Nephron (organoid): ENCODE results near the gene KLHL17.

Source experiments
- H3K27ac Mint-ChIP-seq, 3 experiments: 2 replicates each; pipeline ENCODE4 v1.8.0; 2020; ENCODE audit warnings: mixed read lengths in 3 of 3, mild to moderate bottlenecking in 2 of 3, moderate library complexity in 1 of 3
- H3K27me3 Mint-ChIP-seq: 2 replicates; pipeline ENCODE4 v1.8.0; 2021; ENCODE audit warnings: low read depth, mild to moderate bottlenecking, moderate library complexity, mixed read lengths
- H3K36me3 Mint-ChIP-seq: 2 replicates; pipeline ENCODE4 v1.8.0; 2020; ENCODE audit warnings: low read depth, mixed read lengths
- H3K4me1 Mint-ChIP-seq: 2 replicates; pipeline ENCODE4 v1.8.0; 2020; ENCODE audit warnings: mixed read lengths
- H3K4me3 Mint-ChIP-seq, 3 experiments: 2 replicates each; pipeline ENCODE4 v1.8.0; 2020; ENCODE audit warnings: mild to moderate bottlenecking in 3 of 3, mixed read lengths in 3 of 3, moderate library complexity in 2 of 3
- H3K9me3 Mint-ChIP-seq: 2 replicates; pipeline ENCODE4 v1.8.0; 2020; ENCODE audit warnings: mixed read lengths
- CTCF ChIP-seq, 3 experiments: fragments of 200-600 bp; sonication (generic); IDR thresholded peaks; one replicate each; pipeline ENCODE4 v1.5.0; 2021; ENCODE audit warnings: antibody characterized with exemption in 3 of 3; ENCODE audit not compliant: unreplicated experiment in 3 of 3

The KLHL17 gene

DNA sequence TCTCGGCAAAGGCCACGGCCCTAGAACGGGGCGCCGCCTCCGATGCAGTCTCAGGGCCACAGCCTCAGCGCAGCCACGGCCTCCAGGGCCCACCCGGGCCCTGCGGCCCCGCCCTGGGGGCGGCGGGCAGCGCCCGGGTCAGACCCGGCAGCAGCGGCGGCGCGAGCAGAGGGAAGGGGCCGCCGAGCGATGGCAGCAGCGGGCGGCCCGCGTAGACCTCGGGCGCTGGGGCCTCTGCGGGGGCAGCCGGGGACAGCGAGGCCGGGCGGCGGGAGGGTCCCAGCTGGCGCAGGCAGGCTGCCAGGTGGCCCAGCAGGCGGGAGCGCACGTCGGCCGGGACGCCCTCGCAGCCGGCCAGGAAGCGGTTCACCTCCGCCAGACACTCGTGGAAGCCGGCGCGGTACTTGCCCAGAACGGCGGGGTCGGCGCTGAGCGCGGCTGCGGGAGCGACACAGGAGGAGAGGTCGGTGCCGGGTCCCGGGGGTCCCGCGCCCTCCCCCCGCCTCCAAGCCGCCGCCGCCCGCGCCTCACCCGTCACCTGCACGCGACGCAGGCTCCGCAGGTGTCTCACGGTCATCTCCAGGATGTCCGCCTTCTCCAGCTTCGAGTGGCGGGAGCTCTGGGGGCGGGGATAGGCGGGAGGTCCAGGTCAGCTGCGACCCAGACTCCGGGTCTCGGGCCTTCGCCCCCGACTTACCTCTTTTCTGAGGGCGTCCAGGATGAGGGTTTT is 38.8 kb downstream of the KLHL17 start:
- Mint-ChIP-seq H3K27ac (no peak overlapping the region), H3K4me1 (peaks cover 4% of the 10 kb centered on the region), H3K4me3 (peak overlapping the region; percentile 62 to 71 (median 69)), H3K27me3 (peaks cover 20% of the 10 kb centered on the region), H3K9me3 (no peaks in the 10 kb centered on the region), H3K36me3 (no peaks in the 10 kb centered on the region)
- no peak for TF ChIP-seq CTCF (IDR thresholded peaks at IDR 0.05; ENCODE audit: unreplicated experiment in 3 of 3)

DNA sequence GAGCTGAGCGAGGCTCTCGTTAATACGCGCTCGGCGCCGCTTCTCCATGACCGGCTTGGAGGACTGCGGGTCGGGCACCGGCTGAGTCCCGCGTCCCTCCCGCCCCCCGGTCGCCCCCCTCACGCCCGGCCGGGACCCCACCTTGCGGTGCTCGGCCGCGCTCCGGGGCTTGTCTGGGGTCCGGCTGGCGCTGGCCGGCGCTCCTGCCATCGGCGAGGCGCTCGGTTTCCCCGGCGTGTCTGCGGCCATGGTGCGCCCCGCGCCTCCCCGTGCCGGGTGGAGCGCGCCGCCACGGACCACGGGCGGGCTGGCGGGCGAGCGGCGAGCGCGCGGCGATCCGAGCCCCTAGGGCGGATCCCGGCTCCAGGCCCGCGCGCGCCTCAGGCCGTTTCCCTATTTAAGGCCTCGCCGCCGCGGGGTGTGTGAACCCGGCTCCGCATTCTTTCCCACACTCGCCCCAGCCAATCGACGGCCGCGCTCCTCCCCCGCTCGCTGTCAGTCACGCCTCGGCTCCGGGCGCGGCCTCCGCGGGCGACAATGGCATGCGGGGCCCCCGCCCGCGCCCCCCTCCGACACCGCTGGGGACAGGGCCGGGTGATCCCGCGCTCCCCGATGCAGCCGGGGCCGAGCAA is 39.5 kb downstream of the KLHL17 start, which contains the start of gene HES4:
TSS of gene HES4 (minus strand) at position 373 of the 632 bp plus-strand sequence. CDS start at position 249, 124 bp downstream.
- H3K9me3 Mint-ChIP-seq = no peaks in the 10 kb centered on the region
- H3K4me1 Mint-ChIP-seq = peaks cover 9% of the 10 kb centered on the region
- no peaks in the 10 kb centered on the region for H3K36me3 Mint-ChIP-seq
- peak within 1 kb of the TSS; percentile 74 to 94 (median 93) for H3K27ac Mint-ChIP-seq
- H3K27me3 Mint-ChIP-seq = peaks cover 15% of the 10 kb centered on the region
- TF ChIP-seq CTCF (IDR thresholded peaks at IDR 0.05; ENCODE audit: unreplicated experiment in 3 of 3) = no peak
- peak within 1 kb of the TSS; percentile 87 to 91 (median 88) for H3K4me3 Mint-ChIP-seq

- peak overlapping the region; percentile 87 to 91 (median 88) for H3K4me3 Mint-ChIP-seq
- H3K27me3 Mint-ChIP-seq = peaks cover 14% of the 10 kb centered on the region
- no peak for TF ChIP-seq CTCF (IDR thresholded peaks at IDR 0.05; ENCODE audit: unreplicated experiment in 3 of 3)
- peak overlapping the region; percentile 74 to 94 (median 93) for H3K27ac Mint-ChIP-seq
- no peaks in the 10 kb centered on the region for H3K9me3 Mint-ChIP-seq
- peaks cover 16% of the 10 kb centered on the region for H3K4me1 Mint-ChIP-seq
- H3K36me3 Mint-ChIP-seq = no peaks in the 10 kb centered on the region
Observed at GRCh38 chr1:1000357-1001056, 40.1 kb downstream of the KLHL17 start.

DNA sequence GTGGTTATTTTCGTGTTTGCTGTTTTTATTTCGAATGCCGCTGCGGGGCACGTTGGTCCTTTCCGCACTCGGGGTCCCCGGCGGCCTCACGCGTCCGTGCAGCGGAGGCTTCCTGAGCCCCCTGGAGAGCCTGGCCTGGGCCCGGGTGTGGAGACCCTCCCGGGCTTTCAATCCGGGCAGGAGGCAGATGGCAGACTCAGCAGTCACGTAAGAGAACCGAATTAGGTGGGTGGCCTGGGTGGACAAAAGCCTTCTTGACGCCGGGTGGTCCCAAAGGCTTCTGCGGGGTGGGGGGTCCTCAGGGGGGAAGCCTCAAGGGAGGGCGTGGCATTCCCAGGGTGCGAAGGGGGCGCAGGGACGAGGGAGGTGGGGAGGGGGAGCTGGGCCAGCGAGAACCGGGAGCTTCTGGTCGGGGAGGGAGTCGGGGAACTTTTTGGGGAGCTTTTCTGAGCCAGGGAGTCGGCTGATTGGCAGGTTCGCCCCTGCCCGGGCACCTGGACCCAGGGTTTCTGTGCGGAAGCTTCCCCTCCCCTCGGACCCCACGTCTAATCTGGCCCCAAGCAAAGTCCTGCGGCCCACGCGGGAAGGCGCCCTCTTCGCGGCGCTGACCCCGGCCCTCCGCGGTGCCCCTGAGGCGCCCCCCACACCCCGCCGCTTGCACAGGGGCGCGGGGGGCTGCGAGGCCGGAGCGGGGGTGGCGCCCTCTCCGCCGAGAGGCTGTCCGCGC is 40.8 kb downstream of the KLHL17 start:
- Mint-ChIP-seq H3K27me3 (peaks cover 9% of the 10 kb centered on the region), H3K36me3 (no peaks in the 10 kb centered on the region), H3K4me3 (peak overlapping the region; percentile 87 to 91 (median 88)), H3K27ac (peak overlapping the region; percentile 74 to 94 (median 93)), H3K4me1 (peaks cover 16% of the 10 kb centered on the region), H3K9me3 (no peaks in the 10 kb centered on the region)
- TF ChIP-seq CTCF (IDR thresholded peaks at IDR 0.05; ENCODE audit: unreplicated experiment in 3 of 3) = no peak

DNA sequence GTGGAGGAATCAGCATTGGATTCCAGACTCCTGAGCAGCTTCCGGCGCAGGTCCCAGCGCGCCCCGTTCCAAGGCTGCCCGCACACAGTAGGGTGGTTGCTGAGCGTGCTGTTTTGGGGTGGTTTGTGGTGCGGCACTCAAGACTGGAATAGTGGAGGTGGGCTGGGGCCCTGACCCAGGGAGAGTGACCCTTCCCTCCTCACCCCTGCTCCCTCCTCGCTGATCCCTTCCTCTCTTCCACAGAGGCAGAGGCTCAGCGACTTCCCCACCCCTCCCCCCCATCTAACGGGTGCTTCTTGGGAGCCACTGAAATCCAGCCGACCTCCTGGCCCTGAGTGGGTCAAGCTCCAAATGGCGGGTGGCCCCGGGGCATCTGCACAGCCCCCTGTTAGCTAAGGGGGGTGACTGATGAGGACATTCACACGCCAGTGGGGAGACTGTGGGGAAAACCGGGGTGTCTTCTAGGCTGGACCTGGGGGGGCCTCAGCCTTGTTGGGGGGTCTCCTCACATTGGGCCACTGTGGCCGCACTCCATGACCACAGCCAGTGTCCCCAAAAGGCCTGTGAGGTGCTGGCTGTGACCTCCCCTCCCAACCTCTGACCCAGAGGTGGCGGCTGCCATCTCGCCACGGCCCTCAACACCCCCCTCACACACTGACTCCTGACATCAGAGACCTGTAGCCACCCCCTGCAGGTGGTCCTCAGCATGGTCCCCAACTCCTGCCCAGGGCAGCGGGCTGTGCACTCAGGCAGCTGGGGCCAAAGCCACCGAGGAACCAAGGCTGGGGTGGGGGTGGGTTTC is 43.4 kb downstream of the KLHL17 start:
- Mint-ChIP-seq H3K9me3 (no peaks in the 10 kb centered on the region), H3K27me3 (peaks cover 4% of the 10 kb centered on the region), H3K36me3 (no peaks in the 10 kb centered on the region), H3K4me1 (peaks cover 21% of the 10 kb centered on the region), H3K4me3 (peak overlapping the region in 1 of 3 experiments; percentile 78), H3K27ac (no peak overlapping the region)
- TF ChIP-seq CTCF (IDR thresholded peaks at IDR 0.05; ENCODE audit: unreplicated experiment in 3 of 3) = no peak
